ENCODE measurements around the gene TRIM59. TPM values are rescaled to one million over a fixed set of nuclear protein-coding genes. Genes with fewer than 3 reads are reported as not detected.

Gene TRIM59
- total RNA-seq, 2 donors from 2014 or later, result 0.15 to 0.79 TPM

- peaks cover 0 to 9% of the 10 kb centered on the region in 2 donors for H3K9me3 ChIP-seq
- H3K36me3 ChIP-seq, result no peaks in the 10 kb centered on the region
- no peak for DNase-seq (ENCODE audit: low spot score)
- no peaks in the 10 kb centered on the region for H3K4me1 ChIP-seq
- no peaks in the 10 kb centered on the region for H3K27me3 ChIP-seq
- no peak overlapping the region for H3K27ac ChIP-seq
- TF ChIP-seq, protein P1, sequence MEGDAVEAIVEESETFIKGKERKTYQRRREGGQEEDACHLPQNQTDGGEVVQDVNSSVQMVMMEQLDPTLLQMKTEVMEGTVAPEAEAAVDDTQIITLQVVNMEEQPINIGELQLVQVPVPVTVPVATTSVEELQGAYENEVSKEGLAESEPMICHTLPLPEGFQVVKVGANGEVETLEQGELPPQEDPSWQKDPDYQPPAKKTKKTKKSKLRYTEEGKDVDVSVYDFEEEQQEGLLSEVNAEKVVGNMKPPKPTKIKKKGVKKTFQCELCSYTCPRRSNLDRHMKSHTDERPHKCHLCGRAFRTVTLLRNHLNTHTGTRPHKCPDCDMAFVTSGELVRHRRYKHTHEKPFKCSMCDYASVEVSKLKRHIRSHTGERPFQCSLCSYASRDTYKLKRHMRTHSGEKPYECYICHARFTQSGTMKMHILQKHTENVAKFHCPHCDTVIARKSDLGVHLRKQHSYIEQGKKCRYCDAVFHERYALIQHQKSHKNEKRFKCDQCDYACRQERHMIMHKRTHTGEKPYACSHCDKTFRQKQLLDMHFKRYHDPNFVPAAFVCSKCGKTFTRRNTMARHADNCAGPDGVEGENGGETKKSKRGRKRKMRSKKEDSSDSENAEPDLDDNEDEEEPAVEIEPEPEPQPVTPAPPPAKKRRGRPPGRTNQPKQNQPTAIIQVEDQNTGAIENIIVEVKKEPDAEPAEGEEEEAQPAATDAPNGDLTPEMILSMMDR (IDR thresholded peaks at IDR 0.05), result no peak
- no peak overlapping the region for H3K4me3 ChIP-seq
These were observed 20.6 kb upstream of the TRIM59 start for GRCh38 chr3:160470181-160470580.

DNA sequence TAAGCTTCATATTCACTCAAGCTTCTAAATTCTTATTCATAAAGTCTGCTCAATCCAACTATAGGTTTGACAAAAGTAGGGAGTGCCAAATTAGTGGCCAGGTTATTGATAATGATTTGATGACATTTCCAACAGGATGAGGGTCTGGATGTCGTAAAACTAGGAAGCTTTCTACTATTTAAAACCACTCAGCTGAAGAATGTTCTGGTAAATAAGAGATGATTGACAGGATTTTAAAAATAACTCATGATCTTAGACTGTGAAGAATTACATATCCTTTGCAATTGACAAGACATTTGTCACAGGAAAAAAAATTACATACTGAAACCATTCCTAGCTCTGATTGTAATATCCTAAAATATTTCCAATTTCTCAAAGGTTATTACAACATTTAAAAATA, 15.4 kb upstream of the TRIM59 start:
- Histone ChIP-seq H3K36me3 (no peaks in the 10 kb centered on the region), H3K4me3 (no peak overlapping the region), H3K27me3 (no peaks in the 10 kb centered on the region), H3K4me1 (no peaks in the 10 kb centered on the region), H3K27ac (no peak overlapping the region), H3K9me3 (peaks cover 0 to 1% of the 10 kb centered on the region in 2 donors)
- TF ChIP-seq, protein P1 (IDR thresholded peaks at IDR 0.05), result no peak
- DNase-seq (ENCODE audit: low spot score), result no peak

DNA sequence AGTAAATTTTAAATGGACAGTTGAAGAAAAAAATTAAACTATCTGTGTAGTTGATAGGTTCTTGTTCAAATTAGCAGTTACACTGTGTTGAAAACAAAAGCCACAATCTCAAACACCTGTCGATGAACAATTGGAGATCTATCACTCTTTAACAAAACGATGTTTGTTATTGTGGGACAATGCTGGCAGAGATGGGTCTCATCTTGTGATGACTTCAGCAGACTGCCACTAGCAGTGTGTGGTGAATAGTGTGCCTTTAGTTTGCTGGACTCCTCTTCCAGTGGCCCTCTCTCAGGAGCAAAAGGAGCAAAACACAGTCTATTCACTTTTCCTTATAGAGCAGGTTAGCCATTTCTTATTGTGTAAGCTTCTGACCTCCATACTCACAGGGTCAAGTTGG, 14.7 kb upstream of the TRIM59 start:
- TF ChIP-seq, protein P1 (IDR thresholded peaks at IDR 0.05), result no peak

GRCh38 chr3:160460033-160460432, 10.4 kb upstream of the TRIM59 start:
- H3K27me3 ChIP-seq, result no peaks in the 10 kb centered on the region
- H3K4me1 ChIP-seq, result no peaks in the 10 kb centered on the region
- no peaks in the 10 kb centered on the region for H3K9me3 ChIP-seq
- H3K4me3 ChIP-seq, result no peak overlapping the region
- DNase-seq (ENCODE audit: low spot score), result no peak
- no peak overlapping the region for H3K27ac ChIP-seq
- TF ChIP-seq, protein P1 (IDR thresholded peaks at IDR 0.05), result no peak
- H3K36me3 ChIP-seq, result no peaks in the 10 kb centered on the region

More for the DNA sequence above, 14.7 kb upstream of the TRIM59 start:
- no peak for DNase-seq (ENCODE audit: low spot score)
- Histone ChIP-seq H3K36me3 (no peaks in the 10 kb centered on the region), H3K27ac (no peak overlapping the region), H3K9me3 (no peaks in the 10 kb centered on the region), H3K4me3 (no peak overlapping the region), H3K4me1 (no peaks in the 10 kb centered on the region), H3K27me3 (no peaks in the 10 kb centered on the region)

DNA sequence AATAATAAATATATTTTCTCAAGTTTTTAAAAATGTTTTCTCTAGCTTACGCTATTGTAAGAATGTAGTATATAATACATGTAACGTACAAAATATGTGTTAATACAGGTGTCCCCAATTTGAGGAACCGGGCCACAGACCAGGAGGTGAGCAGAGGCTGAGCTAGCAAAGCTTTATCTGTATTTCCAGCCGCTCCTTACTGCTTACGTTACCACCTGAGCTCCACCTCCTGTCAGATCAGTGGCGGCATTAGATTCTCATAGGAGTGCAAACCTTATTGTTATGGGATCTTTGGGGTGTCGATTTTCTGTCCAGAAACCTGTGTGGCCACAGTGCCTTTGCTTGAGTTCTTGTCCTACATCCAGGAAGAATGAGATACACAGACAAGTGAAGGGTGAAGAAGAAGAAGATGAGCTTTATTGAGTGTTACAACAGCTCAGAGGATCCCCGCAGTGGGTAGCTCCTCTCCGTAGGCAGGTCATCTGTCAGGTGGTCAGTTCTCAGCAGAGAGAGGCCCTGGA, 9.9 kb upstream of the TRIM59 start:
- Histone ChIP-seq H3K9me3 (no peaks in the 10 kb centered on the region), H3K4me3 (no peak overlapping the region), H3K36me3 (no peaks in the 10 kb centered on the region), H3K4me1 (no peaks in the 10 kb centered on the region), H3K27me3 (no peaks in the 10 kb centered on the region), H3K27ac (no peak overlapping the region)
- TF ChIP-seq, protein P1 (IDR thresholded peaks at IDR 0.05), result no peak
- DNase-seq (ENCODE audit: low spot score), result no peak

- TF ChIP-seq, protein P1 (IDR thresholded peaks at IDR 0.05), result no peak
- H3K9me3 ChIP-seq, result no peaks in the 10 kb centered on the region
- H3K4me1 ChIP-seq, result no peaks in the 10 kb centered on the region
- H3K36me3 ChIP-seq, result no peaks in the 10 kb centered on the region
- no peaks in the 10 kb centered on the region for H3K27me3 ChIP-seq
- H3K27ac ChIP-seq, result no peak overlapping the region
- DNase-seq (ENCODE audit: low spot score), result no peak
- no peak overlapping the region for H3K4me3 ChIP-seq
These were observed 8.6 kb upstream of the TRIM59 start for GRCh38 chr3:160458151-160458550.

Measured in right atrium auricular region (tissue), 2 donors.